ENCODE results near the gene SPTBN1. TPM values are rescaled to one million over a fixed set of nuclear protein-coding genes. Genes with fewer than 3 reads are reported as not detected.

The SPTBN1 gene
- total RNA-seq, 1 experiment from 2014 or later: 146 TPM

DNA sequence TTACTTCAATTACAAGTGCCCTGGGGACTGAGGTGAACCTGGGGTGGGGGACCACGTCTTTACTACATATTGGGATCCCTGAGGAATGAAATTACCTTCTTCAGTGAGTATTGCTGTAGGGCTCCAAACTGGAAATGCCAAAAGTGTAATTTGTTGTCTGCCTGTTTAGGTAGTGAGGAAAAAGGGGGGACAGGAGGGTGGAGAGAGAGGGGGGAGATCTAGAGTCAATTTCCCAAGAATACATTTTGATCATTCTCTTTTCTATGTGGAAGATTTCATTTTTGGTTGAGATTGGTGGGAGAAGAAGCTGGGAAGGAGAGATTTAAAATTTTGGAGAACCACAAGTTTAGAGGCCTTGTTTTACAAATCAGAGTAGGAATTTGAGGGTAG lies 101.1 kb downstream of the SPTBN1 start:
- Histone ChIP-seq H3K36me3 (ENCODE audit: insufficient read depth, low read length, poor library complexity, severe bottlenecking) (no peaks in the 10 kb centered on the region), H3K27ac (ENCODE audit: low read depth, low read length, poor library complexity, severe bottlenecking) (no peak overlapping the region), H3K4me3 (ENCODE audit: low read depth, low read length, poor library complexity, severe bottlenecking) (peak overlapping the region; percentile 69), H3K4me1 (ENCODE audit: insufficient read depth, low read length, poor library complexity, severe bottlenecking) (peaks cover 17% of the 10 kb centered on the region), H3K27me3 (replicated peaks; ENCODE audit: insufficient read depth, low read depth, low read length, poor library complexity) (no peaks in the 10 kb centered on the region), H3K9me3 (ENCODE audit: low read depth, low read length, poor library complexity, severe bottlenecking) (no peaks in the 10 kb centered on the region)
- ChIA-PET CTCF (no interaction called here), POLR2A (ENCODE audit: low non-redundant PET) (no interaction called here)
- no peak for TF ChIP-seq EZH2 (IDR thresholded peaks at IDR 0.05; ENCODE audit: borderline replicate concordance, low read depth, low read length, poor library complexity, severe bottlenecking)
- TF ChIP-seq CTCF (conservative IDR thresholded peaks at IDR 0.05; ENCODE audit: low read depth, low read length): no peak
- intact Hi-C loops (cut with micrococcal nuclease; ENCODE audit: unreplicated experiment): loop anchor here (5.0 kb wide), 1 partner anchor 80 kb away; no protein-coding TSS in a partner anchor
- DNase-seq (ENCODE audit: low spot score): no peak
- BruUV-seq (replicated peaks): no TSS peak

DNA sequence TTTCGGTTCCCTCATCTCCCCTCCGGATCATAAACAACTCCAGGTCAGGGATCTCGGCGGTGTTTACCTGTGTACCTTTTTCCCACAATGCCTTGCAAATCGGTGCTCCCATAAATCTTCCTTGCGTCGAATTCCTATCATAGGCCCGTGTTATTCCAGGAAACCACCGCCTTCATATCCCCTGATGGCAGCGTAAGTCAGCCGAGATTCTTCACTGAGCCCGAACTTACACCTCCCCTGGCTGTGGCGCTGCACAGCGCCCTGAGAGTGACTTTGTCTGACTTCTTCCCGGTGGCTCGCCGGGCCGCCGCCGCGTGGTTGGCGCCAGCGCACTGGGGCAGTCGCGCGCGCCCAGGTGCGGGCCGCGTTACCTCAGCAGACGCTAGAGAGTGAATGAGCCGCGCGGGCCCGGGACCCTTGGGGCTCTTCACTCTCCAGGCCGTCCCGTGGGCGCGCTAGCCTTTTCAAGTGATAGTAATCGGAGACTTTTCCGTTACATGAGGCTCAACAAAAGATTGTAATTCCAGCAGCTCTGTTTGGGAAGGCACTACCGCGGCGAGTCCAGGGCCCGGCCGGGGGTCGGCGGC lies 101.6 kb downstream of the SPTBN1 start:
- Histone ChIP-seq H3K9me3 (ENCODE audit: low read depth, low read length, poor library complexity, severe bottlenecking) (no peaks in the 10 kb centered on the region), H3K27me3 (replicated peaks; ENCODE audit: insufficient read depth, low read depth, low read length, poor library complexity) (no peaks in the 10 kb centered on the region), H3K4me1 (ENCODE audit: insufficient read depth, low read length, poor library complexity, severe bottlenecking) (peaks cover 17% of the 10 kb centered on the region), H3K36me3 (ENCODE audit: insufficient read depth, low read length, poor library complexity, severe bottlenecking) (no peaks in the 10 kb centered on the region), H3K4me3 (ENCODE audit: low read depth, low read length, poor library complexity, severe bottlenecking) (peak overlapping the region; percentile 69), H3K27ac (ENCODE audit: low read depth, low read length, poor library complexity, severe bottlenecking) (peak overlapping the region; percentile 85)
- TF ChIP-seq CTCF (conservative IDR thresholded peaks at IDR 0.05; ENCODE audit: low read depth, low read length) (0 out of 2 replicates have a peak, but pooled peaks have one; percentile 15), EZH2 (IDR thresholded peaks at IDR 0.05; ENCODE audit: borderline replicate concordance, low read depth, low read length, poor library complexity, severe bottlenecking) (no peak)
- intact Hi-C loops (cut with micrococcal nuclease; ENCODE audit: unreplicated experiment): loop anchor here (5.0 kb wide), 1 partner anchor 80 kb away; no protein-coding TSS in a partner anchor
- DNase-seq (ENCODE audit: low spot score): peak; percentile 68
- BruUV-seq (replicated peaks): no TSS peak
- CTCF ChIA-PET: no interaction called here
- POLR2A ChIA-PET (ENCODE audit: low non-redundant PET): interaction anchor here (0.7 kb wide), 1 partner anchor 493 kb away, joined by 3 read pairs; no protein-coding TSS in a partner anchor

DNA sequence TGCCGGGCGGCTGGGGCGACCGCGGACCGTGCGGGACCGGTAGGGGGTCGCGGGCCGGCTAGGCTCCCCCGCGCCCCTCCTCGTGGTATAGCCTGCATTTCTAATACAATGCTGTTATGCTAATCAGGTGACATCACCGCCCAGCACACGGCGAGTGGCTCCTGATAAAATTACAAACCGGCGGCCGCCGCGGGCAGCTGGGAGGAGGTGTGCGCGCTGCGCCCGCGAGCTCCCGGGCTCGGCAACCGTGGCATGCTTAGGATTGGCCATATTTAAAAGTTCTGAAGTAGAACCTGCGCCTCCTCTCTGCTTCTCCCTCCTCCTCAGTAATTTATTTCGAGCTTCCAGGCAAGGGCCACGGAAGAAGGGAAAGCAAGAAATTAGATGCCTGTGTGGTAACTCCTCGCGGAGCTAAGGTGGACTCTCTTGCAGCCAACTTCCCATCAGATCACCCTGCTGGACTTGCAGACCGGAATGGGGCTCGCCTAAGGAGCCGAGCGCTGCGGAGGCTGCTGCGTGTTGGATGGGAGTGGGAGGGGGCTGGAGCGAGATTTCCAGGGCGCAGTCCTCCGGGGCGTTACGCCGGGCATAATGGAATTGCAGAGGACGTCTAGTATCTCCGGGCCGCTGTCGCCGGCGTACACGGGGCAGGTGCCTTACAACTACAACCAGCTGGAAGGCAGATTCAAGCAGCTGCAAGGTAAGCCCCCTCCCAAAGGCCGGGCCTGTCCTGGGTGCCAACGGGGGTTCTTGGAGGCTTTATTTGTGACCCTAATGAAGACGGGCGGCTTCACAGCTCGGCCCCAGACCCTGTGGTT lies 102.3 kb downstream of the SPTBN1 start:
- H3K27me3 ChIP-seq (replicated peaks; ENCODE audit: insufficient read depth, low read depth, low read length, poor library complexity): no peaks in the 10 kb centered on the region
- DNase-seq (ENCODE audit: low spot score): peak; percentile 83
- H3K27ac ChIP-seq (ENCODE audit: low read depth, low read length, poor library complexity, severe bottlenecking): peak overlapping the region; percentile 85
- intact Hi-C loops (cut with micrococcal nuclease; ENCODE audit: unreplicated experiment): loop anchor here (5.0 kb wide), 1 partner anchor 79 kb away; no protein-coding TSS in a partner anchor
- POLR2A ChIA-PET (ENCODE audit: low non-redundant PET): interaction anchor here (0.7 kb wide), 1 partner anchor 492 kb away, joined by 3 read pairs; no protein-coding TSS in a partner anchor
- peaks cover 17% of the 10 kb centered on the region for H3K4me1 ChIP-seq (ENCODE audit: insufficient read depth, low read length, poor library complexity, severe bottlenecking)
- TF ChIP-seq CTCF (conservative IDR thresholded peaks at IDR 0.05; ENCODE audit: low read depth, low read length) (no peak), EZH2 (IDR thresholded peaks at IDR 0.05; ENCODE audit: borderline replicate concordance, low read depth, low read length, poor library complexity, severe bottlenecking) (no peak)
- CTCF ChIA-PET: no interaction called here
- peak overlapping the region; percentile 69 for H3K4me3 ChIP-seq (ENCODE audit: low read depth, low read length, poor library complexity, severe bottlenecking)
- BruUV-seq (replicated peaks): TSS peak; percentile 70
- H3K36me3 ChIP-seq (ENCODE audit: insufficient read depth, low read length, poor library complexity, severe bottlenecking): no peaks in the 10 kb centered on the region
- no peaks in the 10 kb centered on the region for H3K9me3 ChIP-seq (ENCODE audit: low read depth, low read length, poor library complexity, severe bottlenecking)

Data from A673 (cell line).